ENCODE data around the gene IFT122.

GRCh38 chr3:129449279-129450115, 9.5 kb downstream of the IFT122 start:
- TF ChIP-seq CTCF (conservative IDR thresholded peaks at IDR 0.05; ENCODE audit: low read length) (no peak), EZH2phosphoT487 (IDR thresholded peaks at IDR 0.05; ENCODE audit: borderline replicate concordance, low read depth, low read length) (no peak)
